ENCODE measurements around the gene SAMHD1.
"Not testable (repeated sequence)": the region's sequence is repeated elsewhere in the genome, so short reads cannot be mapped to it uniquely, and the experiment has no call there.

The SAMHD1 gene

GRCh38 chr20:36956016-36956415 is 4.5 kb upstream of the SAMHD1 start:
- DNase-seq (ENCODE audit: low read depth in 2 of 2, low spot score in 1 of 2), result no peak

GRCh38 chr20:36951979-36952738 is 651 bp upstream of the SAMHD1 start:
- no peak for DNase-seq (ENCODE audit: low read depth in 2 of 2, low spot score in 1 of 2)

DNA sequence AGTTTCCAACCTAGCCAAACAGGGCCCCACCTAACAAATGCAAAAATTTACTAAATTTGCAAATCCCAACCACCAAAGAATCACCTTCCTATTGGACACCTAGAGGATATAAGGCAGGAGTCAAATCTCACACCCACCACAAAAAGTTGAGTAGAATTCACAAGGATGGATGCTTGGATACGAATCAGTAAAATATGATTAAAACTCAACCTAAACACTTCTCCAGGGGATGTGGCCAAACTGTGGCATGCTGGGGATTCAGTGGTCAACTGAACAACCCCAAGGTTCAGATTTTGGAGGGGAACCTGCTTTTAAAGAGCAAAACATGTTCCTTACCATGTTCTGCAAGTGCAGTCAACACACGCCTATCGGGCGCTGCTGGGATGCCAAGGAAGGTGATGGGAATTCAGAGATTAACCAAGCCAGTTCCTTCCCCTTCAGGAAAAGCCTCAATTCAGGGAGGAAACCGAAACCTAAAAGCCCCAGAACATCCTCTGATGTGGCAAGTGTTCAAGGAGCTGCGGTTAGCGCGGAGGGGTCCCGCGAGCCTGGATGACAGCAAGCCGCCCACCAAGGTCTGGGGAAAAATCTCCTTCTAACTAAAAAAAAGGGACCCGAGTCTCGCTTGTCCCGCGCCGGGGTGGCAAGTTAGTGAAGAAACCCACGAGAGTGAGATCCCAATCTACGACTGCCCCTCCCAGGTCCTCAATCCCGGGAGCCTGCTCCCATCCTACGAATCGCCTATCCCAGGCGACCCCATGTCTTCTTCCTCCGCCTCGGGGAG is 902 bp downstream of the SAMHD1 start:
- DNase-seq (ENCODE audit: low read depth in 2 of 2, low spot score in 1 of 2), result no peak

- no peak for DNase-seq (ENCODE audit: low read depth in 2 of 2, low spot score in 1 of 2)
Measured at GRCh38 chr20:36941401-36941835, 10.1 kb downstream of the SAMHD1 start.

DNA sequence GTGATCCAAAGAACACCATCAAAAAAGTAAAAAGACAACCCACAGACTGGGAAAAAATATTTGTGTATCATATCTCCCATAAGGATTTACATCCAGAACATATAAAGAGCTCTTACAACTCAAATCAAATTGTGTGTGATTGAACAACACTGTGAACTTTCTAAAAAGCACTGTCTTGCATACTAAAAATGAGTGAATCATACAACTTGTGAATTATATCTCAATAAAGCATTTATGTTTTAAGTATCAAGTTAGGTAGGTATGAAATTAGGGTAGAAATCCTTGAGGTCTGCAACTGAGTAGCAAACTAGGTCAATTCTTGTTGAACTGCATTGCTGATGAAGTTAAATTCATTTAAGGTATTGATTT is 14.1 kb downstream of the SAMHD1 start:
- no peak for DNase-seq (ENCODE audit: low read depth in 2 of 2, low spot score in 1 of 2)

- not testable (repeated sequence) for DNase-seq (ENCODE audit: low read depth in 2 of 2, low spot score in 1 of 2)
Measured at GRCh38 chr20:36936761-36937401, 14.6 kb downstream of the SAMHD1 start.

- no peak for DNase-seq (ENCODE audit: low read depth in 2 of 2, low spot score in 1 of 2)
Measured at GRCh38 chr20:36936341-36936740, 15.2 kb downstream of the SAMHD1 start.

- DNase-seq (ENCODE audit: low read depth in 2 of 2, low spot score in 1 of 2), result not testable (repeated sequence)
Measured at GRCh38 chr20:36933571-36933970, 17.9 kb downstream of the SAMHD1 start.

DNA sequence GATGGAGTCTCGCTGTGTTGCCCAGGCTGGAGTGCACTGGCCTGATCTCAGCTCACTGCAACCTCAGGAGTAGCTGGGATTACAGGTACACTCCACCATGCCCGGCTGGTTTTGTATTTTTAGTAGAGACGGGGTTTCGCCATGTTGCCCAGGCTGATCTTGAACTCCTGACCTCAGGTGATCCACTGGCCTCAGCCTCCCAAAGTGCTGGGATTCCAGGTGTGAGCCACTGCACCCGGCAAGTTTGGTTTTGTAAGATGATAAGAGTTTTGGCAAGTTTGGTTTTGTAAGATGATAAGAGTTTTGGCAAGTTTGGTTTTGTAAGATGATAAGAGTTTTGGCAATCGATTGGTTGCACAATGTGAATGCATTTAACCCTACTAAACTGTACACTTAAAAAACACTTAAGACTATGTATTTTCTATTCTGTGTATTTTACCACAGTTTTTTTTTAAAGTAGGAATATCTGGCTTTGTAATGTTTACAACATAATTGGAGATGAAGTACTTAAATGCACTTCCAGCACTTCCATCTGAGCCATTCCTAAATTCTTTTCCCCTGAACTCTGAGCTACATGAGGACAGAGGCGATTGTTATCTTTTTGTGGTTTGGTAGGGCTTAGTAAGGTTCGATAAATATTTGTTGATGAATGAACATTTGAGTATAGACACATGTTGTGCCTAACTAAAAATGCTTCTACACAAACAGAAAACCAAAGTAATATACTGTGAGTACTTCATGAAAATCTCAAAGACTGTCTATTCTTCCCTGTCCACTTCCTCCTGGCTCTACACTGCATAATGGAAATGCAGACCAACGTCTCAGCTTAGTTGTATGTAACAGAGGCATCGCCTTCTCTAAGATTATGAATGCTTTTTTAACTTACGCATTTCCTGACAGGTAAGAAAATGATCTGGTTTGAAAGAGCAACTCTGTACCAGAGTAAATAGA is 18.8 kb downstream of the SAMHD1 start:
- no peak for DNase-seq (ENCODE audit: low read depth in 2 of 2, low spot score in 1 of 2)

- DNase-seq (ENCODE audit: low read depth in 2 of 2, low spot score in 1 of 2), result not testable (repeated sequence)
Measured at GRCh38 chr20:36932067-36932466, 19.4 kb downstream of the SAMHD1 start.

DNA sequence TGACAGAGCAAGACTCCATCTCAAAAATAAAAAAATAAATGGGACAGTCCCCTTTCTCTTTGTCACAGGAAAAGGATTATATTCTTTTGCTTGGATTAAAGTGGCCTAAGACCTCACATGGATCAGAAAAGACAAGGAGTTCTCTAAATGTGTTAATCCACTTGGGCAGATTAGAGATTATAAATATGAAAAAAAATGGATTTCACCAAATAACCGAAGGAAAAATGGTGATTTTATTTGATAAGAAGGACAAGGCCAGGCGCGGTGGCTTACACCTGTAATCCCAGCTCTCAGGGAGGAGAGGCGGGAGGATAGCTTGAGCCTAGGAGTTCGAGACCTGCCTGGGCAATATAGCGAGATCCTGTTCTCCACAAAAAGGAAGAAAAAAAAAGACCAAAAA is 21.8 kb downstream of the SAMHD1 start:
- no peak for DNase-seq (ENCODE audit: low read depth in 2 of 2, low spot score in 1 of 2)

- no peak for DNase-seq (ENCODE audit: low read depth in 2 of 2, low spot score in 1 of 2)
Measured at GRCh38 chr20:36929290-36929689, 22.2 kb downstream of the SAMHD1 start.

DNA sequence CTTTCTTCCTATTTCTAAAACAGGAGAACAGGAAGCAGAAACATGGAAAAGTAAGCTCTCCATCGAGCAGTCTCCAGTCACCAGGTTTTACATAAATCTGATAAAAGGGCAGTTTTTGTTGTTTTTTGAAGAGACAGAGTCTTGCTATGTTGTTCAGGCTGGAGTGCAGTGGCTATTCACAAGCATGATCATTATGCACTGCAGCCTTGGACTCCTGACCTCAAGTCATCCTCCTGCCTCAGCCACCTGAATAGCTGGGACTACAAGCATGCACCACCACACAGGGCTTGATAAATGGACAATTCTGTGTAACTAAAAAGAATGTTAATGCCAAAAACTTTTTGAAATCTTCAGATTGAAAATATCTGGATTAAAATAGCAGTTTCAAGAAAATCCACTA is 23.8 kb downstream of the SAMHD1 start:
- no peak for DNase-seq (ENCODE audit: low read depth in 2 of 2, low spot score in 1 of 2)

GRCh38 chr20:36926653-36927200 is 24.8 kb downstream of the SAMHD1 start:
- DNase-seq (ENCODE audit: low read depth in 2 of 2, low spot score in 1 of 2), result no peak

- DNase-seq (ENCODE audit: low read depth in 2 of 2, low spot score in 1 of 2), result no peak
Measured at GRCh38 chr20:36925234-36925633, 26.3 kb downstream of the SAMHD1 start.

GRCh38 chr20:36924167-36925045 is 27.1 kb downstream of the SAMHD1 start:
- DNase-seq (ENCODE audit: low read depth in 2 of 2, low spot score in 1 of 2), result no peak

GRCh38 chr20:36920334-36920730 is 31.2 kb downstream of the SAMHD1 start:
- DNase-seq (ENCODE audit: low read depth in 2 of 2, low spot score in 1 of 2), result no peak

- no peak for DNase-seq (ENCODE audit: low read depth in 2 of 2, low spot score in 1 of 2)
Measured at GRCh38 chr20:36919715-36920333, 31.7 kb downstream of the SAMHD1 start.

DNA sequence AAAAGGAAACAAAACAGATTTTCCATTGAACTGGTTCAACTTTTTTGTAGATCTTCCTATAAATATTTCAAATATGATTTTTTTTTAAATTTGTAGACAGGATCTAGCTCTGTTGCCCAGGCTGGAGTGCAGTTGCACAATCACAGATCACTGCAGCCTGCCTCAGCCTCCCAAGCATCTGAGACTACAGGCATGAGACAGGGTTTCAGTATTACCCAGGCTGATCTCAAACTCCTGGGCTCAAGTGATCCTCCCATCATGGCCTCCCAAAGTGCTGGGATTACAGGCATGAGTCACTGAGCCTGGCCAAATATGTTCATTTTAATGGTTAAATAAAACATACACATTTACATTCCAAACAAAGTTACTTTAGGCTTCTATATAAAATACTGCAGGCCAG is 33.6 kb downstream of the SAMHD1 start:
- DNase-seq (ENCODE audit: low read depth in 2 of 2, low spot score in 1 of 2), result no peak

Data from stimulated activated CD8-positive, alpha-beta memory T cell treated with anti-CD3 and anti-CD28 coated beads, Interleukin-4, amount 100 ng/mL, for 4 hours (primary cell).